ENCODE data around the gene COMT. TPM values are rescaled to one million over a fixed set of nuclear protein-coding genes. Genes with fewer than 3 reads are reported as not detected.

COMT gene
- total RNA-seq, 6 experiments from 2014 or later = 215 to 306 (median 234) TPM

DNA sequence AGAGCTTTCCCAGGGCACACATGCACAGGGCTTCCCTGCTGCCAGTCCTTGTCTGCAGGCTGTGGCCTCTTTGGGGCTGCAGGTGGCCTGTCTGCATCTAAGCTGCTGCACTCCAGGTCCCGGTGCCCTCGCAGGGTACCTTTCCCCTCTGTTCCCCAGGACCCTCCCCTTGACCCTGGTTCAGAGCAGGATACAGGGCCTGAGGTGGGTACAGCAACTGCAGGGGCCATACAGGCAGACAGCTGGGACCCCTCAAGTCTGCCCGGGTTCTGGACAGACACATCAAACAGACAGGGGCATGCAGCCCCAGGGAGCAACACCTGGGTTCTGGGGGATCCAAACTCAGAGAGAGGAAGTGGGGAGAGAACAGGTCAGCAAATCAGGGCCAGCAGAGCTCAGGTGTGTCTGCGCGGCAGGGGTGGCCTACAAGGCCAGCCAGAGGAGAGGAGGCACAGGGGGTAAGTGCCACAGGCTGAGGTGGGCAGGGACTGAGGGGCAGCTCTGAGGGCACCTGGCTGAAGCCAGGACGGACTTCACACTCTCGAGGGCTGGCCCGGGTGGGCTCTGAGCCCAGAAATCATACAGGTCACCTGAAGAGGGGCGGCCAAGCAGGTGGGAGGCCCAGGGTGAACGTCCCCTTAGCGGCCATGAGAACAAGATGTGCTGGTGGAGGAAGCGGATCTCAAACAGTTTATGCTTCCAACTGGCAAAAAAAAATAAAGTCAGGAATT lies 29.9 kb upstream of the COMT start:
- TF ChIP-seq, protein P1, sequence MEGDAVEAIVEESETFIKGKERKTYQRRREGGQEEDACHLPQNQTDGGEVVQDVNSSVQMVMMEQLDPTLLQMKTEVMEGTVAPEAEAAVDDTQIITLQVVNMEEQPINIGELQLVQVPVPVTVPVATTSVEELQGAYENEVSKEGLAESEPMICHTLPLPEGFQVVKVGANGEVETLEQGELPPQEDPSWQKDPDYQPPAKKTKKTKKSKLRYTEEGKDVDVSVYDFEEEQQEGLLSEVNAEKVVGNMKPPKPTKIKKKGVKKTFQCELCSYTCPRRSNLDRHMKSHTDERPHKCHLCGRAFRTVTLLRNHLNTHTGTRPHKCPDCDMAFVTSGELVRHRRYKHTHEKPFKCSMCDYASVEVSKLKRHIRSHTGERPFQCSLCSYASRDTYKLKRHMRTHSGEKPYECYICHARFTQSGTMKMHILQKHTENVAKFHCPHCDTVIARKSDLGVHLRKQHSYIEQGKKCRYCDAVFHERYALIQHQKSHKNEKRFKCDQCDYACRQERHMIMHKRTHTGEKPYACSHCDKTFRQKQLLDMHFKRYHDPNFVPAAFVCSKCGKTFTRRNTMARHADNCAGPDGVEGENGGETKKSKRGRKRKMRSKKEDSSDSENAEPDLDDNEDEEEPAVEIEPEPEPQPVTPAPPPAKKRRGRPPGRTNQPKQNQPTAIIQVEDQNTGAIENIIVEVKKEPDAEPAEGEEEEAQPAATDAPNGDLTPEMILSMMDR (IDR thresholded peaks at IDR 0.05) = no peak
- H3K4me1 Mint-ChIP-seq (ENCODE audit: low read depth) = peaks cover 8% of the 10 kb centered on the region; the same call in 1 of the 2 replicates

DNA sequence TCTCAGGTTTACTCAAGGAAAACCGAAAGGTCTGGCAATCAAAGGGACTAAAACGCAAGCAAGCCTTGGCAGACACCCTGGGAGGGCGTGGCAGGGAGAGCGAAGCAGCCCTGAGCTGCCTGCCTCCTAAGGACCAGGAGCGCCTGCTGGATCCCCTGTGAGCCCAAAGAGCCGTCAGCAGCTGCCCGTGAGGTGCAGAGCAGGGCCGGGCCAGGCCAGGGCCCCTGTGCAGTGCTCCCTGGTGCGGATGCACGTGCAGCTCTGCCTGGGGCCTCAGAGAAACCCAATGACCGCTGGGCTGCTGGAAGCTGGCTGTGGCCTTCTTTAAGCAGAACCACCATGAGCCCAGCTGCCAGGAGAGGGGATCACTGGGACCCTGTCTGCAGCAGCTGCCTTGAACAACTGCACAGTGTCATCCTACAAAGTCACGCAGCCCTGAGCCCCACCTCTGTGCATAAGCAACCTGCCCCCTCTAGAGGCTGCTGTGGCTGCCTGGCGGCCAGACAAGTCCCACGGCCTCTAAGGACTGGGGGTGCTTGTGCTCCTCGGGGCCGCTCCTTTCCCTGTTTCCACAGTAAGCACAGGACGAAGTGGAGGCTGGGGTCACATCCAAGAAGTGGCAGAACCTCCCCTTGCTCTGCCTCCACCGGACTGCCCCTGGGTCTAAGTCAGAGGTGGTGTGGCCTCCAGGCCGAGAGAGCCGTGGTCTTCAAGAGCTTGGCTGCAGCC lies 29.1 kb upstream of the COMT start:
- no peak overlapping the region for H3K4me3 Mint-ChIP-seq
- H3K36me3 Mint-ChIP-seq (ENCODE audit: low read depth) = peaks cover 21% of the 10 kb centered on the region
- H3K9me3 Mint-ChIP-seq = no peaks in the 10 kb centered on the region
- TF ChIP-seq, protein P1 (IDR thresholded peaks at IDR 0.05) = no peak
- H3K4me1 Mint-ChIP-seq (ENCODE audit: low read depth) = peaks cover 8% of the 10 kb centered on the region; the same call in 1 of the 2 replicates
- H3K27me3 Mint-ChIP-seq (ENCODE audit: insufficient read depth) = peaks cover 1% of the 10 kb centered on the region
- DNase-seq = no peak
- no peak overlapping the region for H3K27ac Mint-ChIP-seq

More for the DNA sequence above, 29.9 kb upstream of the COMT start:
- H3K27me3 Mint-ChIP-seq (ENCODE audit: insufficient read depth) = peaks cover 1% of the 10 kb centered on the region
- DNase-seq = no peak
- H3K36me3 Mint-ChIP-seq (ENCODE audit: low read depth) = peaks cover 21% of the 10 kb centered on the region
- no peak overlapping the region for H3K4me3 Mint-ChIP-seq
- H3K9me3 Mint-ChIP-seq = no peaks in the 10 kb centered on the region
- no peak overlapping the region for H3K27ac Mint-ChIP-seq

DNA sequence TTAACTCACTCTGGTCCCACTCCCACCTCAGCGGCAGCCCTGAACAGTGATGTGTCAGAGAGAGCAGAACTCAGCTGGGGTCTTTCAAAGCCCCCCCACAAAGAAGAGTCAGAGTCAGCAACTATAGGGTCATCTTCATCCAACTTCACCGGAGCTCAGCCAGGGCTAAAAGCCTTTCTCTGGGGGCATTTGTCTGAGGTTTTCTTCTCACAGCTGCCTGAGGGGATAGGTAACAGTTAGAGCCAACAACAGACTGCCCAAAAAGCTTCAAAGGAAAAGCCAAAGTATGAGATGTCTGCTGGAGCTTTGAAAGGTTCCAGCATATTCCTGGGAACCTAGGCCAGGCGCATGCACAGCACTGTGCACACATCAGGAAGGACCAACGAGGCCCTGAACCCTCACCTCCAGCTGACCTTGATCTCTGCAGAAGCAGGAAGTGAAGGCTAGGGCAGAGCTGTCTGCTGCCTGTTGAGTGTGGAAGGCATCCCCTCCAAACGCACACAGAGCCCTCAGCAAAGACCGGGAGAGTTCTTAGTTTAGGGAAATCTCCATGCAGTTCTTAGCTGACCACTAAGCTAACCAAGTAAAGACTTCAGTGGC lies 28.1 kb upstream of the COMT start:
- peaks cover 1% of the 10 kb centered on the region for H3K27me3 Mint-ChIP-seq (ENCODE audit: insufficient read depth)
- no peak for DNase-seq
- H3K9me3 Mint-ChIP-seq = no peaks in the 10 kb centered on the region
- TF ChIP-seq, protein P1 (IDR thresholded peaks at IDR 0.05) = no peak
- H3K27ac Mint-ChIP-seq = no peak overlapping the region
- H3K4me1 Mint-ChIP-seq (ENCODE audit: low read depth) = peaks cover 8% of the 10 kb centered on the region; the same call in 1 of the 2 replicates
- H3K36me3 Mint-ChIP-seq (ENCODE audit: low read depth) = peaks cover 21% of the 10 kb centered on the region
- no peak overlapping the region for H3K4me3 Mint-ChIP-seq

DNA sequence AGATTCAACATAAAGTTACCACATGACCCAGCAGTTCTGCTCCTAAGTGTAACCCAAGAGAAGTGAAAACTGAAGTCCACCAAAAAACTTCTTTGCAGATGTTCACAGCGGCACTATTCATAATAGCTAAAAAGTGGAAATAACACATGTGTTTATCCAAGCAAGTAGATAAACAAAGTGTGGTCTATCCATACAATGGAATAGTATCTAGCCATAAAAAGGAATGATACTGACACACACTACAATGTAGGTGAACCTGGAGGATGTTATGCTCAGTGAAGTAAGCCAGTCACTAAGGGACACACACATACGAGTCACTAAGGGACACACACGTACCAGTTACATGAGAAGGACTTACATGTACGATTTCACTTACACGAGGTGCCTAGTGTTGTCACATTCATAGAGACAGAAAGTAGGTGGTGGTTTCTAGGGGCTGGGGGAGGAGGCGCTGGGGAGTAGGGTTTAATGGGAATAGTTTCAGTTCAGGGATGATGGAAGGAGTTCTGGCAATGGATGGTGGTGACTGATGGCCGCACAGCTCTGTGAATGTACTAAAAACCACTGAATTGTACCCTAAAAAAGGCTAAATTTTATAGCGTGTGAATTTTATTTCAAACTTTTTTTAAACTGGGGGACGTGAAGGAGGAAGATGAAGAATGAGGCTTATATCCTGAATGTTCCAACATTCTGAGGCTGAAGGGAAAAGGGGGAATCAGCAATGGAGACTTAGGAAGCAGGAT lies 27.2 kb upstream of the COMT start:
- Mint-ChIP-seq H3K27ac (no peak overlapping the region), H3K4me3 (no peak overlapping the region), H3K27me3 (ENCODE audit: insufficient read depth) (peaks cover 1% of the 10 kb centered on the region), H3K4me1 (ENCODE audit: low read depth) (peaks cover 7% of the 10 kb centered on the region; the same call in 1 of the 2 replicates), H3K36me3 (ENCODE audit: low read depth) (peaks cover 21% of the 10 kb centered on the region), H3K9me3 (no peaks in the 10 kb centered on the region)
- DNase-seq = no peak
- TF ChIP-seq, protein P1 (IDR thresholded peaks at IDR 0.05) = no peak

DNA sequence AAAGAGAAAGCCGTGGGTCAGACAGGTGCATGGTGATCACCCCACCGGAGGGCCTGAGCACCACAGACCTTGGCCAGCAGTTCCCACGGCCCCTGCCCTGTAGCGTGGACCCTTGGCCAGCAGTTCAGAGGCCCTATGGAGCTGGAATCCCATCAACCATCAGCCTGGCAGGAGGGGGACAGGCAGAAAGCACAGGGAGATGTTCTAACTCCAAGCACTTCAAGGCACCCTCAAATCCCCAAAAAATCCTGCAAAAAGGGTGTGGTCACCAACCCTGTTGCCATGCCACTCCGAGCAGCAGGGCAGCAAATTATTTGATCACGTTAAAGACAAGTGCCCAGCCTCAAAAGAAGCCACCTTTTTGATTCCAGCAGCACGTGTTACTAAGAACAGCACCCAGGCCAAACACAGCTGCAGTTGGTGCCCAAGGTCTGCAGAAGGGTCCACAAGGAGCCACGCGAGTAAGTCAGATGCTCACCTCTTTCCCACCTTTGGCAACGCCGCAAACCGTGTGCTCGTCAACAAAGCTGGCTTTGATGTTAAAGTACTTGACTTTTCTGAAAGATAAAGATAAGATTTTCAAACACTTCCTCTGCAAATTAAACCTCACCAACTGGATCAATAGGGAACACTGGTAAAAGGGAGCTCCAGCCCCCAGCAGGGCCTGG lies 26.2 kb upstream of the COMT start:
- peaks cover 1% of the 10 kb centered on the region for H3K27me3 Mint-ChIP-seq (ENCODE audit: insufficient read depth)
- no peak for DNase-seq
- no peak overlapping the region for H3K4me3 Mint-ChIP-seq
- H3K4me1 Mint-ChIP-seq (ENCODE audit: low read depth) = no peaks in the 10 kb centered on the region
- no peaks in the 10 kb centered on the region for H3K9me3 Mint-ChIP-seq
- TF ChIP-seq, protein P1 (IDR thresholded peaks at IDR 0.05) = no peak
- peaks cover 21% of the 10 kb centered on the region for H3K36me3 Mint-ChIP-seq (ENCODE audit: low read depth)
- H3K27ac Mint-ChIP-seq = no peak overlapping the region
